ENCODE data around the gene FAM170B.

Gene FAM170B

DNA sequence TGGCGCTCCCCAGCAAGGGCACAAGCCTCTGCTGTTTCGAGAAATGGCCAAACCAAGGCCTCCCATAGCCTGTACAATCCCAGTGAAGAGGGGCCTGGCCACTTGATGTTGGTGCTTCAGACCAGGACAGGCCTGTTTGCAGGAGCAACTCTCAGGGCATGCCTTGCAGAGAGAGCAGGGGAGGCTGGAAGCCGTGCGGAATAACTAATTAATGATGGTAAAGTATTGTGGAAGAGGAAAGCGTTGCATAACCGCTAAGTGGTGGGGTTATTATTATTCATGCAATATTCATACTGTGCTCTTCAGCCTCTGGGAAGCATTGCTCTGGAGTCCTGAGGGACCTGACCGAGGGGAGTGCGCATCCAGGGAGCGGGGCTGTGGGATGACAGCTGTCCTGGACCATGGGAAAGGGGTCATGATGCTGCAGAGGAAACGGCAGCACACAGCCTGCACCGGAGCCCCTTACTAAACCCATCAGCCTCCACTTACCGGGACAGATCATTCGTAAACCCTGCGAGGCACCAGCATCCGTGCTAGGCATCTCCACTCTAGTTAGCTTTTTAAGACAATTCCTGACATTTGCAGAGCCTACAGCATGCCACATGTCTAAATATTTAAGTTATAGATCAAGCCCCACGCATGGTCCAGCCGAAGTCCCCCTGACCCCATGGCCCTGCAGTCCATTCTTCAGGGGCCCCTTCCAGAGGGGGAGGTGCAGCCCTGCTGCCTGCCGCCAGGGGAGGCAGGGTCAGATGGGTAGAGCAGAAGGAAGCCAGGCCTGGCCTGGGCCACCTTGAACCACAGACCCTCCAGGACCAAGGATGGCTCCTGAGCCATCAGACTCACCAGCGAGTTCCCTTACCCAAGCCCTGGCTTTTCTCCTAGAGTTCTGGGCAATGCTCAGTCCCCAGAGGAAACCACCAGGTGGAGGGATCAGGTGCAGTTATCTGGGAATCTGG, 42.8 kb upstream of the FAM170B start:
- ChIA-PET CTCF (interaction anchor here (1.9 kb wide), 1 partner anchor 29 kb away, joined by 4 read pairs; no protein-coding TSS in a partner anchor), POLR2A (no interaction called here)
- peaks cover 5 to 89% (median 23%) of the 10 kb centered on the region in 4 experiments for H3K4me1 ChIP-seq (ENCODE audit: control extremely low read depth in 1 of 4, control insufficient read depth in 4 of 4, insufficient read depth in 4 of 4, low read length in 3 of 4)
- H3K36me3 ChIP-seq (ENCODE audit: control insufficient read depth in 4 of 4, insufficient read depth in 4 of 4, low read length in 3 of 4), result peaks cover 0 to 8% (median 0%) of the 10 kb centered on the region in 4 experiments
- 90% methylated on average over 12 of the region's 19 CpGs for WGBS (ENCODE audit: insufficient coverage)
- H3K27ac ChIP-seq (ENCODE audit: insufficient read depth in 1 of 2, low read depth in 1 of 2, low read length in 2 of 2, poor library complexity in 1 of 2, severe bottlenecking in 2 of 2), result peak overlapping the region in 1 of 2 experiments; percentile 67
- no peak overlapping the region for H3K4me3 ChIP-seq (ENCODE audit: control insufficient read depth in 1 of 7, extremely low read depth in 1 of 7, insufficient read depth in 4 of 7, low read depth in 2 of 7, low read length in 6 of 7)
- H3K9me3 ChIP-seq (ENCODE audit: control extremely low read depth in 1 of 5, control insufficient read depth in 4 of 5, insufficient read depth in 2 of 5, low read depth in 1 of 5, low read length in 4 of 5), result no peaks in the 10 kb centered on the region
- H3K27me3 ChIP-seq (replicated peaks in 2 of 5; ENCODE audit: control insufficient read depth in 4 of 5, insufficient read depth in 5 of 5, low read length in 4 of 5), result peaks cover 0 to 2% (median 0%) of the 10 kb centered on the region in 5 experiments
- DNase-seq, result no peak

DNA sequence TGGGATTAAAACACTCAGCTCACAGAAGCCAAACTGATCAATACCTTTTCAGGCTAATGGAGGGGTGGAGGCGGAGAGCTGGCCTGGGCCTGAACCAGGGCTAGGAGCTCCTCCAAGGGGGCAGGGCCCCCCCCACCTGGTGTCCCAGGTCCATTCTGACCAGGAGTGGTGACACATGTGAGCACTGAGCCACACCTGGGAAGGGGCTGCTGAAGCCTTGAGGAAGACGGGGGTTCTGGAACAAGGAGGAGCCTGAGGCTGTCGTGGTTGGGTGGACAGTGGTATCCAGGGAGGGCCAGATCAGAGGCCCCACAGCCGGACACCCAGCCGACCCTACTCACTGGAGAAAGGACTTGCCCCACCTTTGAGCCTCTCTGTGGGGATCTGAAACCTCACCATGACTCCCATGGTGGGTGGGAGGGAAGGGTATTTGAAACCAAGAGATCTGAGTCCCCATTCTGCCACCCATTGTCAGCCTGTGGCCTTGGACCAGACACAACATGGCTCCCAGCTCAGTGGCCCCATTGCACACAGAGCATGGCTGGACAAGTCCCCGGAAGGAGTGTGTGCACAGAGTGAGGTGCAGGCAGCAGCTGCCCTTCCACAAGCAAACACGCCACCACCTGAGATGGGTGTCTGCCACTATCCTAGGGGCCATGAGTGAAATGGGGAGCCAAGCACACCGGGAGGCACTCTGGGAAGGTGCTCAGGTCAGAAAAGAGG, 41.9 kb upstream of the FAM170B start:
- CTCF ChIA-PET, result interaction anchor here (1.3 to 2.6 kb wide), 3 partner anchors 11 to 232 kb away, joined by 4 to 17 read pairs (median 8); no protein-coding TSS in a partner anchor
- Histone ChIP-seq H3K4me1 (ENCODE audit: control extremely low read depth in 1 of 4, control insufficient read depth in 4 of 4, insufficient read depth in 4 of 4, low read length in 3 of 4) (peaks cover 5 to 93% (median 23%) of the 10 kb centered on the region in 4 experiments), H3K9me3 (ENCODE audit: control extremely low read depth in 1 of 5, control insufficient read depth in 4 of 5, insufficient read depth in 2 of 5, low read depth in 1 of 5, low read length in 4 of 5) (no peaks in the 10 kb centered on the region), H3K4me3 (ENCODE audit: control insufficient read depth in 1 of 7, extremely low read depth in 1 of 7, insufficient read depth in 4 of 7, low read depth in 2 of 7, low read length in 6 of 7) (no peak overlapping the region), H3K27me3 (replicated peaks in 2 of 5; ENCODE audit: control insufficient read depth in 4 of 5, insufficient read depth in 5 of 5, low read length in 4 of 5) (peaks cover 0 to 2% (median 0%) of the 10 kb centered on the region in 5 experiments), H3K27ac (ENCODE audit: insufficient read depth in 1 of 2, low read depth in 1 of 2, low read length in 2 of 2, poor library complexity in 1 of 2, severe bottlenecking in 2 of 2) (no peak overlapping the region), H3K36me3 (ENCODE audit: control insufficient read depth in 4 of 4, insufficient read depth in 4 of 4, low read length in 3 of 4) (peaks cover 0 to 8% (median 0%) of the 10 kb centered on the region in 4 experiments)
- POLR2A ChIA-PET, result no interaction called here
- 99% methylated on average over 7 of the region's 8 CpGs for WGBS (ENCODE audit: insufficient coverage)
- DNase-seq, result no peak

DNA sequence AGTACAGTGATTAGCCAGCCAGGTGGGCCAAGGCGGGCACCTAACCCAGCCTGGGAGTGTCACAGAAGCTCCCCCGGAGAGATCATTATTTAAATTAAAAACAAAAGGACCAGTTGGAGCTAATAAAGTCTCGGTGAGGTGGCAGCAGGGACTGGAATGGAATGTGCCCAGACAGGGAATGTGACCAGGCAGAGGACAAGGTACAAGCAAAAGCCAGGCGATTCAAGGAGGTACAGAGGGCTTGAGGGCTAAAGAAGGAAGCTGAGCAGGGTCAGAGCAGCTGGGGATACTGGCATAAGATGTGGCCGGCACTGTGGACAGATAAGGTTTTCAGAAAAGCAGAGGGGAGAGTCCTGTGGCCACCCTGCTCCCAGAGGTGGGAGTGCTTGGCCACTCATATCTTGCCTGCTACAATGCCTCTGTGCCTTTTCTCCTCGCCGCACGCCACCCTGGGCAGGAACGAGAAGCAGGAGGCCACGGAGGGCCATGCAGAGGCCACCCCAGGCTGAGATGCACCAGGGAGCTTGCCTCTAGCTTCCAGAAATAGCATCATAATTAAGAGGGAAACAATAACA, 41.2 kb upstream of the FAM170B start:
- H3K9me3 ChIP-seq (ENCODE audit: control extremely low read depth in 1 of 5, control insufficient read depth in 4 of 5, insufficient read depth in 2 of 5, low read depth in 1 of 5, low read length in 4 of 5), result no peaks in the 10 kb centered on the region
- peaks cover 0 to 2% (median 0%) of the 10 kb centered on the region in 5 experiments for H3K27me3 ChIP-seq (replicated peaks in 2 of 5; ENCODE audit: control insufficient read depth in 4 of 5, insufficient read depth in 5 of 5, low read length in 4 of 5)
- peaks cover 0 to 8% (median 0%) of the 10 kb centered on the region in 4 experiments for H3K36me3 ChIP-seq (ENCODE audit: control insufficient read depth in 4 of 4, insufficient read depth in 4 of 4, low read length in 3 of 4)
- no peak overlapping the region for H3K27ac ChIP-seq (ENCODE audit: insufficient read depth in 1 of 2, low read depth in 1 of 2, low read length in 2 of 2, poor library complexity in 1 of 2, severe bottlenecking in 2 of 2)
- no peak overlapping the region for H3K4me3 ChIP-seq (ENCODE audit: control insufficient read depth in 1 of 7, extremely low read depth in 1 of 7, insufficient read depth in 4 of 7, low read depth in 2 of 7, low read length in 6 of 7)
- no peak for DNase-seq
- CTCF ChIA-PET, result interaction anchor here (0.5 to 2.6 kb wide), 4 partner anchors 11 to 233 kb away, joined by 3 to 17 read pairs (median 6); no protein-coding TSS in a partner anchor
- POLR2A ChIA-PET, result no interaction called here
- 92% methylated on average over 8 of the region's 10 CpGs for WGBS (ENCODE audit: insufficient coverage)
- peaks cover 5 to 95% (median 23%) of the 10 kb centered on the region in 4 experiments for H3K4me1 ChIP-seq (ENCODE audit: control extremely low read depth in 1 of 4, control insufficient read depth in 4 of 4, insufficient read depth in 4 of 4, low read length in 3 of 4)

DNA sequence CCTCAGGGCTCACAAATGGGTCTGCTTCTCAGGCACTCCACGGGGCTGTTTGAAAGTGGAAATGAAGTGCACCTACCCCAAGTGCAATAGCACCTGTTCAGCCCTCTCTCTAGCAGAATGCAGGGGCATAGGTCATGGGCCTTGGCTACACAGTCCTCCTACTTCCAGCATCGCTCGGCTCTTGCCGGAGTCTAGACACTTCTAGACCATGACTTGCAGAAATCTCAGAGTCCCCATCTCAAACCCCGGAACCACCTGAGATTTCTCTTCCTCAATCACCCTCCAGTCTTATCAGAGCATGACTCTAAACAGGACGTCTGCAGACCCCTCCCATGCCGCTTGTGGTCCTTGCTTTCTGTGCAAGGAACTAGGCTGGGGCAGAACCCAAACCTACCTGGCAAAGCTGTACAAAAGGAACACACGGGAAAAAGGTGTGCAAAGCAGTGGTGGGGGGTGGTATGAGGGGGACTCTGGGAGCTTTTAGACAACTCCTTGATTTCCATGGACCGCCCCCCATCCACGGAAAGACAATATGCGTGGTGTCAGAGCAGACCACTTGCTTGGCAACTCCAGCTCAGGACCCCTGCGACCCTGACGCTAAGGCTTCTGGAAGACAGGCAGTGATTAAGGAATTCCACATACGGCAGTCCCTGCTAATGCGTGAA, 40.6 kb upstream of the FAM170B start:
- DNase-seq, result peak; percentile 60 to 93 (median 88)
- ChIA-PET POLR2A (no interaction called here), CTCF (interaction anchor here (0.5 to 2.6 kb wide), 6 partner anchors 10 to 278 kb away, joined by 3 to 17 read pairs (median 4); no protein-coding TSS in a partner anchor)
- WGBS (ENCODE audit: insufficient coverage), result 48% methylated on average over 14 of the region's 15 CpGs
- Histone ChIP-seq H3K27ac (ENCODE audit: insufficient read depth in 1 of 2, low read depth in 1 of 2, low read length in 2 of 2, poor library complexity in 1 of 2, severe bottlenecking in 2 of 2) (no peak overlapping the region), H3K27me3 (replicated peaks in 2 of 5; ENCODE audit: control insufficient read depth in 4 of 5, insufficient read depth in 5 of 5, low read length in 4 of 5) (peaks cover 0 to 2% (median 0%) of the 10 kb centered on the region in 5 experiments), H3K9me3 (ENCODE audit: control extremely low read depth in 1 of 5, control insufficient read depth in 4 of 5, insufficient read depth in 2 of 5, low read depth in 1 of 5, low read length in 4 of 5) (no peaks in the 10 kb centered on the region), H3K4me1 (ENCODE audit: control extremely low read depth in 1 of 4, control insufficient read depth in 4 of 4, insufficient read depth in 4 of 4, low read length in 3 of 4) (peaks cover 5 to 94% (median 23%) of the 10 kb centered on the region in 4 experiments), H3K36me3 (ENCODE audit: control insufficient read depth in 4 of 4, insufficient read depth in 4 of 4, low read length in 3 of 4) (peaks cover 0 to 8% (median 0%) of the 10 kb centered on the region in 4 experiments), H3K4me3 (ENCODE audit: control insufficient read depth in 1 of 7, extremely low read depth in 1 of 7, insufficient read depth in 4 of 7, low read depth in 2 of 7, low read length in 6 of 7) (no peak overlapping the region)

DNA sequence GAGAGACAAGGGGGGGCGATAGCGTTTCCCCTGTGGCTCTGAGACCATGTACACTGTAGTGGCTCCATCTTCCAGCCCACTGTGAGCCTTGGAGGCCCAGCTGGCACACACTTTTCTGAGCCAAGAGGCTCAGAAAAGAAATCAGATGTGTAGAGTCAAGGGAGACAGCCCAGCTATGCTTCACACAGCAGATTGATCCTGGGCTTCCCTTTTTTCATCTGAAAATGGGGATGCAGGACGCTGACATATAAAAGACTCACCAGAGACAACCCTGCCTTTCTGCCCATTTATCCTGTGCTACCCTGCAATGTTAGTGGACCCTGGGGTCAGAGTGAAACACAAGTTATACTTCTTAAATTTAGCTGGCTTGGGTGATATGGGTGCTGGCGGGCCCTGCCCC, 40.0 kb upstream of the FAM170B start:
- CTCF ChIA-PET, result interaction anchor here (0.6 to 2.6 kb wide), 5 partner anchors 10 to 278 kb away, joined by 3 to 17 read pairs (median 4); no protein-coding TSS in a partner anchor

DNA sequence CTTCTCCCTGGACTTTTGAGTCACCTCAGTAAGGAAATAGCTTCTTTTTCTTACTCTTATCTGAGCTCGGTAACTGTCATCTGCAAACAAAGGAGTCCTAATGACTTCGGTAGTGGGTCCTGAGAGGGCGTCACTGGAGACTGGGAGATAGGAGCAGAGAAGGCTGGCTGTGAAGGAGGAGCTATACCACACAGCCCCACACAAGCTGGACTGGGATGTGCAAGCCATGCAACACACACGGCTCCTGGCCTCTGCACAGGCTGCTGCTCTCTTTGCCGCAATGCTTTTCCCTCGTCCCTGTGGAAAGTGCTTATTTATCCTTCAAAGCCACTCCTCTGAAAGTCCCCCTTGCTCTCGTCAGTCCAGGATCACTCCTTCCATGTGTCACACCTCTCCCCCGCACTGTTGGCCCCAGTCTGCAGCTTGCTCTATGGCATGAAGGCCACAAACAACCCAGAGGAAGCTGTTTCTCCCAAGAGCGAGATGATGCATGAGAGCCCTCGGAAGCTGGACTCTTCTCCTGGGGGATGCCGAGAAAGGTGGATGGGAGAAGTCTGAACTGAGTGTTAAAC, 39.5 kb upstream of the FAM170B start:
- ChIA-PET POLR2A (interaction anchor here (0.6 kb wide), 1 partner anchor 714 kb away, joined by 3 read pairs; no protein-coding TSS in a partner anchor), CTCF (interaction anchor here (0.6 to 3.7 kb wide), 8 partner anchors 9 to 515 kb away, joined by 3 to 20 read pairs (median 4); no protein-coding TSS in a partner anchor)
- no peak overlapping the region for H3K27ac ChIP-seq (ENCODE audit: insufficient read depth in 1 of 2, low read depth in 1 of 2, low read length in 2 of 2, poor library complexity in 1 of 2, severe bottlenecking in 2 of 2)
- over 99% methylated on average over 10 of the region's 11 CpGs for WGBS (ENCODE audit: insufficient coverage)
- H3K9me3 ChIP-seq (ENCODE audit: control extremely low read depth in 1 of 5, control insufficient read depth in 4 of 5, insufficient read depth in 2 of 5, low read depth in 1 of 5, low read length in 4 of 5), result no peaks in the 10 kb centered on the region
- peaks cover 0 to 2% (median 0%) of the 10 kb centered on the region in 5 experiments for H3K27me3 ChIP-seq (replicated peaks in 2 of 5; ENCODE audit: control insufficient read depth in 4 of 5, insufficient read depth in 5 of 5, low read length in 4 of 5)
- peaks cover 0 to 5% (median 0%) of the 10 kb centered on the region in 4 experiments for H3K36me3 ChIP-seq (ENCODE audit: control insufficient read depth in 4 of 4, insufficient read depth in 4 of 4, low read length in 3 of 4)
- DNase-seq, result no peak
- H3K4me3 ChIP-seq (ENCODE audit: control insufficient read depth in 1 of 7, extremely low read depth in 1 of 7, insufficient read depth in 4 of 7, low read depth in 2 of 7, low read length in 6 of 7), result no peak overlapping the region
- peaks cover 5 to 93% (median 26%) of the 10 kb centered on the region in 4 experiments for H3K4me1 ChIP-seq (ENCODE audit: control extremely low read depth in 1 of 4, control insufficient read depth in 4 of 4, insufficient read depth in 4 of 4, low read length in 3 of 4)

More for the DNA sequence above, 40.0 kb upstream of the FAM170B start:
- WGBS (ENCODE audit: insufficient coverage), result 76% methylated on average over 4 of the region's 4 CpGs
- DNase-seq, result no peak
- no peak overlapping the region for H3K4me3 ChIP-seq (ENCODE audit: control insufficient read depth in 1 of 7, extremely low read depth in 1 of 7, insufficient read depth in 4 of 7, low read depth in 2 of 7, low read length in 6 of 7)
- H3K27ac ChIP-seq (ENCODE audit: insufficient read depth in 1 of 2, low read depth in 1 of 2, low read length in 2 of 2, poor library complexity in 1 of 2, severe bottlenecking in 2 of 2), result no peak overlapping the region
- peaks cover 0 to 2% (median 0%) of the 10 kb centered on the region in 5 experiments for H3K27me3 ChIP-seq (replicated peaks in 2 of 5; ENCODE audit: control insufficient read depth in 4 of 5, insufficient read depth in 5 of 5, low read length in 4 of 5)
- peaks cover 0 to 8% (median 0%) of the 10 kb centered on the region in 4 experiments for H3K36me3 ChIP-seq (ENCODE audit: control insufficient read depth in 4 of 4, insufficient read depth in 4 of 4, low read length in 3 of 4)
- POLR2A ChIA-PET, result interaction anchor here (0.6 kb wide), 1 partner anchor 714 kb away, joined by 3 read pairs; no protein-coding TSS in a partner anchor
- H3K4me1 ChIP-seq (ENCODE audit: control extremely low read depth in 1 of 4, control insufficient read depth in 4 of 4, insufficient read depth in 4 of 4, low read length in 3 of 4), result peaks cover 5 to 95% (median 24%) of the 10 kb centered on the region in 4 experiments
- no peaks in the 10 kb centered on the region for H3K9me3 ChIP-seq (ENCODE audit: control extremely low read depth in 1 of 5, control insufficient read depth in 4 of 5, insufficient read depth in 2 of 5, low read depth in 1 of 5, low read length in 4 of 5)

All from common myeloid progenitor, CD34-positive (primary cell).